ENCODE data around the gene CTTNBP2.
"Not testable (repeated sequence)": the region's sequence is repeated elsewhere in the genome, so short reads cannot be mapped to it uniquely, and the experiment has no call there.

Gene CTTNBP2

GRCh38 chr7:117737926-117738325 lies 135.3 kb downstream of the CTTNBP2 start:
- no peak for DNase-seq

- DNase-seq = no peak
Observed at GRCh38 chr7:117731455-117731854, 141.8 kb downstream of the CTTNBP2 start.

- DNase-seq = no peak
Observed at GRCh38 chr7:117730390-117730789, 142.9 kb downstream of the CTTNBP2 start.

- DNase-seq = no peak
Observed at GRCh38 chr7:117728890-117729624, 144.2 kb downstream of the CTTNBP2 start.

- DNase-seq = no peak
Observed at GRCh38 chr7:117724898-117725297, 148.3 kb downstream of the CTTNBP2 start.

- no peak for DNase-seq
Observed at GRCh38 chr7:117719377-117719776, 153.9 kb downstream of the CTTNBP2 start.

- DNase-seq = no peak
Observed at GRCh38 chr7:117718116-117718835, 155.0 kb downstream of the CTTNBP2 start.

GRCh38 chr7:117717357-117717756 lies 155.9 kb downstream of the CTTNBP2 start:
- DNase-seq = no peak

- DNase-seq = no peak
Observed at GRCh38 chr7:117716707-117717299, 156.4 kb downstream of the CTTNBP2 start.

GRCh38 chr7:117715784-117716445 lies 157.3 kb downstream of the CTTNBP2 start:
- DNase-seq = no peak

GRCh38 chr7:117711556-117711955 lies 161.7 kb downstream of the CTTNBP2 start:
- DNase-seq = no peak

- DNase-seq = not testable (repeated sequence)
Observed at GRCh38 chr7:117708173-117708572, 165.1 kb downstream of the CTTNBP2 start.

- no peak for DNase-seq
Observed at GRCh38 chr7:117707080-117707479, 166.2 kb downstream of the CTTNBP2 start.

GRCh38 chr7:117706210-117706609 lies 167.0 kb downstream of the CTTNBP2 start:
- no peak for DNase-seq

GRCh38 chr7:117705630-117706029 lies 167.6 kb downstream of the CTTNBP2 start:
- no peak for DNase-seq

GRCh38 chr7:117704063-117704462 lies 169.2 kb downstream of the CTTNBP2 start:
- no peak for DNase-seq

- no peak for DNase-seq
Observed at GRCh38 chr7:117698018-117698417, 175.2 kb downstream of the CTTNBP2 start.

GRCh38 chr7:117692338-117692737 lies 180.9 kb downstream of the CTTNBP2 start:
- no peak for DNase-seq

- DNase-seq = no peak
Observed at GRCh38 chr7:117690147-117690546, 183.1 kb downstream of the CTTNBP2 start.

- no peak for DNase-seq
Observed at GRCh38 chr7:117689406-117689805, 183.8 kb downstream of the CTTNBP2 start.

- DNase-seq = no peak
Observed at GRCh38 chr7:117688126-117688525, 185.1 kb downstream of the CTTNBP2 start.

GRCh38 chr7:117686311-117686935 lies 186.8 kb downstream of the CTTNBP2 start:
- DNase-seq = no peak

GRCh38 chr7:117685795-117686194 lies 187.4 kb downstream of the CTTNBP2 start:
- no peak for DNase-seq
